ENCODE data around the gene DHX58.

GRCh38 chr17:42118126-42118510 is 5.6 kb upstream of the DHX58 start:
- TF ChIP-seq JUNB (IDR thresholded peaks at IDR 0.05), result no peak
- no peak for TF ChIP-seq EED (IDR thresholded peaks at IDR 0.05; ENCODE audit: low read depth)
- no peak for TF ChIP-seq SIN3A (IDR thresholded peaks at IDR 0.05; ENCODE audit: low read depth, low read length)
- no peak for TF ChIP-seq WRNIP1 (IDR thresholded peaks at IDR 0.05; ENCODE audit: borderline replicate concordance, low read depth, low read length)
- no peak for TF ChIP-seq RFX5 (IDR thresholded peaks at IDR 0.05; ENCODE audit: low read depth, low read length)
- TF ChIP-seq ATF7 (IDR thresholded peaks at IDR 0.05; ENCODE audit: low read depth), result no peak
- no peak for TF ChIP-seq NRF1 (conservative IDR thresholded peaks at IDR 0.05; ENCODE audit: low read depth, low read length)
- TF ChIP-seq SMC3 (IDR thresholded peaks at IDR 0.05; ENCODE audit: borderline replicate concordance, low read length), result no peak
- no peak for TF ChIP-seq PBX3 (IDR thresholded peaks at IDR 0.05; ENCODE audit: insufficient replicate concordance, low read depth, low read length)
- no peak for TF ChIP-seq CREB1 (IDR thresholded peaks at IDR 0.05; ENCODE audit: low read depth)
- no peak for TF ChIP-seq SUPT20H (IDR thresholded peaks at IDR 0.05; ENCODE audit: borderline replicate concordance, control insufficient read depth, low read depth, low read length)
- no peak for TF ChIP-seq TCF7 (IDR thresholded peaks at IDR 0.05; ENCODE audit: borderline replicate concordance)
